ENCODE data around the gene OXER1.

DNA sequence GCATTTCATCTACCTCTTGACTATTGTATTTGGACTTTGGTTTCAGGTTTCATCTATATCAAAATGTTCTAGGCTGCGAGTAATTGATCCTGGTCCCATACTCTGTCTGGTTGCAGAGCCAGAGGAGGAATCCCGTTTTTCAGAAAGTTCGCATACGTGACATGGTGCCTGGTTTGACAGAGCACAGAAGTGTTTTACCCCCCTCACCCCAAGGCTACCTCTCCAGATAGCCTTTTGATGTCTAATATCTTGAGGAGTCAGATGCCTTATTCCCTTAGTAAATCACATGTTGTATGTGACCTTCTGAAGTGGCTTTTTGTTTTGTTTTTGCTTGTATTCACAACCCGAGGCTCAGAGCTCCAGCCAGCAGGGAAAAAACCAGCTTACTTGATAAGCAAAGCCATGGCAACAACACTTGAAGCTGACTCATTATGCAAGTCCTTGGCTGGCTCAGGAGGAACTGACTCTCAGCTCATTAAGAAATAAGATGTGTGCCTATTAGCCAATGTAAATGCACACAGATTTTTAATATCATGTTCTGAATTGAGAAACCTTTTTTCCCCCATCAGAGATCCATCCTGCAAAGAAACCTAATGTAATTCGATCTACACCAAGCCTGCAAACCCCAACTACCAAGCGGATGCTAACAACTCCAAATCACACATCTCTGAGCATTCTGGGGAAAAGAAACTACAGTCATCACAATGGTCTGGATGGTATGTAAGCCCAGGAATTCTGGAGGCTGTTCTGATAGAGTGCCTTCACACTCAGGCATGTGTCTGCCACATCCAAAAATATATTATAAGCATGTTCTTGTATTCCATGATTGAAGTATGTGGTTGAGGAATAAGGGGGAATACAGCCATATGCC, 41.4 kb downstream of the OXER1 start:
- TF ChIP-seq, protein P1, sequence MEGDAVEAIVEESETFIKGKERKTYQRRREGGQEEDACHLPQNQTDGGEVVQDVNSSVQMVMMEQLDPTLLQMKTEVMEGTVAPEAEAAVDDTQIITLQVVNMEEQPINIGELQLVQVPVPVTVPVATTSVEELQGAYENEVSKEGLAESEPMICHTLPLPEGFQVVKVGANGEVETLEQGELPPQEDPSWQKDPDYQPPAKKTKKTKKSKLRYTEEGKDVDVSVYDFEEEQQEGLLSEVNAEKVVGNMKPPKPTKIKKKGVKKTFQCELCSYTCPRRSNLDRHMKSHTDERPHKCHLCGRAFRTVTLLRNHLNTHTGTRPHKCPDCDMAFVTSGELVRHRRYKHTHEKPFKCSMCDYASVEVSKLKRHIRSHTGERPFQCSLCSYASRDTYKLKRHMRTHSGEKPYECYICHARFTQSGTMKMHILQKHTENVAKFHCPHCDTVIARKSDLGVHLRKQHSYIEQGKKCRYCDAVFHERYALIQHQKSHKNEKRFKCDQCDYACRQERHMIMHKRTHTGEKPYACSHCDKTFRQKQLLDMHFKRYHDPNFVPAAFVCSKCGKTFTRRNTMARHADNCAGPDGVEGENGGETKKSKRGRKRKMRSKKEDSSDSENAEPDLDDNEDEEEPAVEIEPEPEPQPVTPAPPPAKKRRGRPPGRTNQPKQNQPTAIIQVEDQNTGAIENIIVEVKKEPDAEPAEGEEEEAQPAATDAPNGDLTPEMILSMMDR (IDR thresholded peaks at IDR 0.05): no peak
- no peak for TF ChIP-seq ZFX (IDR thresholded peaks at IDR 0.05; ENCODE audit: borderline replicate concordance)

All from 22Rv1 (cell line).